Liver (tissue), 9 donors: ENCODE measurements around the gene ABHD5. TPM values are rescaled to one million over a fixed set of nuclear protein-coding genes. Genes with fewer than 3 reads are reported as not detected.
"Not testable (repeated sequence)": the region's sequence is repeated elsewhere in the genome, so short reads cannot be mapped to it uniquely, and the experiment has no call there.

Experiments used
- DNase-seq: peaks from one replicate; pipeline ENCODE4 v3.0.0-alpha.2; 2017; ENCODE audit warnings: low spot score
- H3K27ac ChIP-seq, 2 donors: one replicate each; pipeline ENCODE4 v1.7.0; 2013; ENCODE audit warnings: inconsistent platforms in 2 of 2, low read length in 2 of 2, control low read depth in 1 of 2, low read depth in 1 of 2, mild to moderate bottlenecking in 1 of 2
- H3K27me3 ChIP-seq, 4 donors: one replicate each; pipeline versions ENCODE4 v1.6.1 to v1.7.0; 2013; ENCODE audit warnings: low read length in 3 of 4, inconsistent platforms in 1 of 4, mild to moderate bottlenecking in 1 of 4, moderate library complexity in 1 of 4; ENCODE audit not compliant: control insufficient read depth in 4 of 4, insufficient read depth in 4 of 4
- H3K36me3 ChIP-seq, 4 donors: one replicate each; pipeline versions ENCODE4 v1.6.1 to v1.7.0; 2013; ENCODE audit warnings: low read length in 3 of 4, mild to moderate bottlenecking in 3 of 4, low read depth in 1 of 4, moderate library complexity in 1 of 4; ENCODE audit not compliant: control insufficient read depth in 4 of 4, insufficient read depth in 3 of 4
- H3K4me1 ChIP-seq, 4 donors: one replicate each; pipeline versions ENCODE4 v1.6.1 to v1.7.0; 2013; ENCODE audit warnings: low read length in 3 of 4, mild to moderate bottlenecking in 3 of 4, moderate library complexity in 1 of 4; ENCODE audit not compliant: control insufficient read depth in 4 of 4, insufficient read depth in 4 of 4
- H3K4me3 ChIP-seq, 3 donors: one replicate each; pipeline versions ENCODE4 v1.6.1 to v1.7.0; 2013; ENCODE audit warnings: low read length in 3 of 3, control low read depth in 1 of 3, low read depth in 1 of 3, mild to moderate bottlenecking in 1 of 3
- H3K9ac ChIP-seq, 2 donors: one replicate each; pipeline ENCODE4 v1.7.0; 2013; ENCODE audit warnings: low read length in 2 of 2, mild to moderate bottlenecking in 2 of 2, moderate library complexity in 2 of 2, control low read depth in 1 of 2, low read depth in 1 of 2
- H3K9me3 ChIP-seq, 4 donors: one replicate each; pipeline versions ENCODE4 v1.6.1 to v1.7.0; 2013; ENCODE audit warnings: low read length in 3 of 4; ENCODE audit not compliant: control insufficient read depth in 4 of 4
- EGR1 ChIP-seq, 2 donors: IDR thresholded peaks; 2 replicates each; pipeline ENCODE4 v1.6.1; 2016 to 2018; ENCODE audit warnings: antibody characterized with exemption in 2 of 2, low read depth in 2 of 2
- GABPA ChIP-seq, 2 donors: IDR thresholded peaks in 1 of 2; conservative IDR thresholded peaks in 1 of 2; 2 replicates each; pipeline ENCODE4 v1.6.1; 2016; ENCODE audit warnings: antibody characterized with exemption in 2 of 2, mild to moderate bottlenecking in 1 of 2, moderate library complexity in 1 of 2
- HNF4A ChIP-seq, 2 donors: conservative IDR thresholded peaks; 2 replicates each; pipeline ENCODE4 v1.6.1; 2016; ENCODE audit warnings: antibody characterized with exemption in 2 of 2, mild to moderate bottlenecking in 2 of 2
- HNF4G ChIP-seq: IDR thresholded peaks from 2 replicates; pipeline ENCODE4 v1.6.1; 2016; ENCODE audit warnings: antibody characterized with exemption
- JUND ChIP-seq, 2 donors: IDR thresholded peaks; 2 replicates each; pipeline ENCODE4 v1.6.1; 2016; ENCODE audit warnings: antibody characterized with exemption in 2 of 2
- RXRA ChIP-seq, 2 donors: IDR thresholded peaks; 2 replicates each; pipeline ENCODE4 v1.6.1; 2017 to 2018; ENCODE audit warnings: antibody characterized with exemption in 2 of 2, mild to moderate bottlenecking in 1 of 2
- SP1 ChIP-seq: IDR thresholded peaks from 2 replicates; pipeline ENCODE4 v1.6.1; 2018; ENCODE audit warnings: antibody characterized with exemption, mild to moderate bottlenecking
- TAF1 ChIP-seq: conservative IDR thresholded peaks from 2 replicates; pipeline ENCODE4 v1.6.1; 2016; ENCODE audit warnings: antibody characterized with exemption, mild to moderate bottlenecking
- YY1 ChIP-seq: IDR thresholded peaks from 2 replicates; pipeline ENCODE4 v1.6.1; 2016; ENCODE audit warnings: antibody characterized with exemption, mild to moderate bottlenecking
- WGBS: extraction: QIAGEN DNeasy Blood & Tissue Kit; methylation state at CpG from one replicate; pipeline ENCODE4 v1.1.7; 2013; 5-methylcytosine and 5-hydroxymethylcytosine counted together
- polyA plus RNA-seq, 2 donors: library from polyadenylated mRNA; stranded (reverse) in 1 of 2; unstranded in 1 of 2; fragments of 200-250 nt in 1 of 2; fragments of >200 nt in 1 of 2; fragmentation: Nextera tagmentation in 1 of 2; extraction: Ambion mirVana in 1 of 2; gene quantifications; one replicate each; pipeline versions ENCODE4 v1.2.1 to v1.2.3, GENCODE V29; 2013 to 2015
- total RNA-seq, 2 donors: library from RNA; depleted of rRNA; stranded (reverse); fragments of >200 nt; gene quantifications; one replicate each; pipeline ENCODE4 v1.2.3, GENCODE V29; 2014
- TF ChIP-seq, protein P1 (sequence below): IDR thresholded peaks from 2 replicates; pipeline ENCODE4 v1.6.1; 2016; ENCODE audit warnings: antibody characterized with exemption, mild to moderate bottlenecking
- TF ChIP-seq, protein P2 (sequence below): IDR thresholded peaks from 2 replicates; pipeline ENCODE4 v1.6.1; 2016; ENCODE audit warnings: antibody characterized with exemption
- TF ChIP-seq, protein P3 (sequence below): IDR thresholded peaks from 2 replicates; pipeline ENCODE4 v1.6.1; 2016; ENCODE audit warnings: antibody characterized with exemption
- TF ChIP-seq, protein P4 (sequence below): fragments of 150-350 bp; IDR thresholded peaks from 2 replicates; pipeline ENCODE4 v1.5.1; 2017; ENCODE audit warnings: improper control_type of control experiment, low read depth, low read length; ENCODE audit not compliant: missing input control
- donor health status: healthy.
- donor health status: healthy.
- donor health status: healthy.
- donor health status: healthy.
- donor health status: healthy.

Gene ABHD5
- total and polyA plus RNA-seq, 4 donors, result 9.2 to 25.8 (median 16.1) TPM

DNA sequence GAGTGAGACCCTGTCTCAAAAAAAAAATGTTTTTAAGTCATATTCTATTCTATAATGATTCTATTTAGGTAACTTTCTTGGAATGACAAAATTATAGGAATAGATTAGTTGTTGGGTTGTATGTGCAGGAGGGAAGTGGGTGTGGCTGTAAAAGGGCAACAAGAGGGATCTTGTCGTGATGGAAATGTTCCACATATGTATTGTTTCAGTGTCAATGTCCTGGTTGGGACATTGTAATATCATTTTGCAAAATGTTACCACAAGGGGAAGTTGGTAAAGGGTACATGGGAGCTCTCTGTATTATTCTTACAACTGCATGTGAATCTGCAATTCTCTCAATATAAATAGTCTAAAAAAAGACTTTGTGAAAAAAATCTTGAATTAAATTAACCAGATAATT is 14.3 kb upstream of the ABHD5 start:
- no peak for TF ChIP-seq RXRA (IDR thresholded peaks at IDR 0.05)
- TF ChIP-seq, protein P1, sequence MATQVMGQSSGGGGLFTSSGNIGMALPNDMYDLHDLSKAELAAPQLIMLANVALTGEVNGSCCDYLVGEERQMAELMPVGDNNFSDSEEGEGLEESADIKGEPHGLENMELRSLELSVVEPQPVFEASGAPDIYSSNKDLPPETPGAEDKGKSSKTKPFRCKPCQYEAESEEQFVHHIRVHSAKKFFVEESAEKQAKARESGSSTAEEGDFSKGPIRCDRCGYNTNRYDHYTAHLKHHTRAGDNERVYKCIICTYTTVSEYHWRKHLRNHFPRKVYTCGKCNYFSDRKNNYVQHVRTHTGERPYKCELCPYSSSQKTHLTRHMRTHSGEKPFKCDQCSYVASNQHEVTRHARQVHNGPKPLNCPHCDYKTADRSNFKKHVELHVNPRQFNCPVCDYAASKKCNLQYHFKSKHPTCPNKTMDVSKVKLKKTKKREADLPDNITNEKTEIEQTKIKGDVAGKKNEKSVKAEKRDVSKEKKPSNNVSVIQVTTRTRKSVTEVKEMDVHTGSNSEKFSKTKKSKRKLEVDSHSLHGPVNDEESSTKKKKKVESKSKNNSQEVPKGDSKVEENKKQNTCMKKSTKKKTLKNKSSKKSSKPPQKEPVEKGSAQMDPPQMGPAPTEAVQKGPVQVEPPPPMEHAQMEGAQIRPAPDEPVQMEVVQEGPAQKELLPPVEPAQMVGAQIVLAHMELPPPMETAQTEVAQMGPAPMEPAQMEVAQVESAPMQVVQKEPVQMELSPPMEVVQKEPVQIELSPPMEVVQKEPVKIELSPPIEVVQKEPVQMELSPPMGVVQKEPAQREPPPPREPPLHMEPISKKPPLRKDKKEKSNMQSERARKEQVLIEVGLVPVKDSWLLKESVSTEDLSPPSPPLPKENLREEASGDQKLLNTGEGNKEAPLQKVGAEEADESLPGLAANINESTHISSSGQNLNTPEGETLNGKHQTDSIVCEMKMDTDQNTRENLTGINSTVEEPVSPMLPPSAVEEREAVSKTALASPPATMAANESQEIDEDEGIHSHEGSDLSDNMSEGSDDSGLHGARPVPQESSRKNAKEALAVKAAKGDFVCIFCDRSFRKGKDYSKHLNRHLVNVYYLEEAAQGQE, result no peak
- TF ChIP-seq HNF4A (conservative IDR thresholded peaks at IDR 0.05), result no peak
- TF ChIP-seq YY1, result no peak
- TF ChIP-seq JUND (IDR thresholded peaks at IDR 0.05), result no peak
- TF ChIP-seq, protein P2, sequence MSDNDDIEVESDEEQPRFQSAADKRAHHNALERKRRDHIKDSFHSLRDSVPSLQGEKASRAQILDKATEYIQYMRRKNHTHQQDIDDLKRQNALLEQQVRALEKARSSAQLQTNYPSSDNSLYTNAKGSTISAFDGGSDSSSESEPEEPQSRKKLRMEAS, result no peak
- TF ChIP-seq TAF1, result no peak
- TF ChIP-seq, protein P3, sequence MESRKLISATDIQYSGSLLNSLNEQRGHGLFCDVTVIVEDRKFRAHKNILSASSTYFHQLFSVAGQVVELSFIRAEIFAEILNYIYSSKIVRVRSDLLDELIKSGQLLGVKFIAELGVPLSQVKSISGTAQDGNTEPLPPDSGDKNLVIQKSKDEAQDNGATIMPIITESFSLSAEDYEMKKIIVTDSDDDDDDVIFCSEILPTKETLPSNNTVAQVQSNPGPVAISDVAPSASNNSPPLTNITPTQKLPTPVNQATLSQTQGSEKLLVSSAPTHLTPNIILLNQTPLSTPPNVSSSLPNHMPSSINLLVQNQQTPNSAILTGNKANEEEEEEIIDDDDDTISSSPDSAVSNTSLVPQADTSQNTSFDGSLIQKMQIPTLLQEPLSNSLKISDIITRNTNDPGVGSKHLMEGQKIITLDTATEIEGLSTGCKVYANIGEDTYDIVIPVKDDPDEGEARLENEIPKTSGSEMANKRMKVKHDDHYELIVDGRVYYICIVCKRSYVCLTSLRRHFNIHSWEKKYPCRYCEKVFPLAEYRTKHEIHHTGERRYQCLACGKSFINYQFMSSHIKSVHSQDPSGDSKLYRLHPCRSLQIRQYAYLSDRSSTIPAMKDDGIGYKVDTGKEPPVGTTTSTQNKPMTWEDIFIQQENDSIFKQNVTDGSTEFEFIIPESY, result no peak
- TF ChIP-seq SP1, result no peak
- TF ChIP-seq EGR1 (IDR thresholded peaks at IDR 0.05; ENCODE audit: low read depth in 2 of 2), result no peak
- TF ChIP-seq GABPA (IDR thresholded peaks at IDR 0.05 in 1 of 2, conservative IDR thresholded peaks at IDR 0.05 in 1 of 2), result no peak
- TF ChIP-seq HNF4G, result no peak
- TF ChIP-seq, protein P4, sequence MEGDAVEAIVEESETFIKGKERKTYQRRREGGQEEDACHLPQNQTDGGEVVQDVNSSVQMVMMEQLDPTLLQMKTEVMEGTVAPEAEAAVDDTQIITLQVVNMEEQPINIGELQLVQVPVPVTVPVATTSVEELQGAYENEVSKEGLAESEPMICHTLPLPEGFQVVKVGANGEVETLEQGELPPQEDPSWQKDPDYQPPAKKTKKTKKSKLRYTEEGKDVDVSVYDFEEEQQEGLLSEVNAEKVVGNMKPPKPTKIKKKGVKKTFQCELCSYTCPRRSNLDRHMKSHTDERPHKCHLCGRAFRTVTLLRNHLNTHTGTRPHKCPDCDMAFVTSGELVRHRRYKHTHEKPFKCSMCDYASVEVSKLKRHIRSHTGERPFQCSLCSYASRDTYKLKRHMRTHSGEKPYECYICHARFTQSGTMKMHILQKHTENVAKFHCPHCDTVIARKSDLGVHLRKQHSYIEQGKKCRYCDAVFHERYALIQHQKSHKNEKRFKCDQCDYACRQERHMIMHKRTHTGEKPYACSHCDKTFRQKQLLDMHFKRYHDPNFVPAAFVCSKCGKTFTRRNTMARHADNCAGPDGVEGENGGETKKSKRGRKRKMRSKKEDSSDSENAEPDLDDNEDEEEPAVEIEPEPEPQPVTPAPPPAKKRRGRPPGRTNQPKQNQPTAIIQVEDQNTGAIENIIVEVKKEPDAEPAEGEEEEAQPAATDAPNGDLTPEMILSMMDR, result no peak
- Histone ChIP-seq H3K27ac (no peak overlapping the region), H3K27me3 (no peaks in the 10 kb centered on the region), H3K9me3 (no peaks in the 10 kb centered on the region), H3K4me1 (no peaks in the 10 kb centered on the region), H3K9ac (no peak overlapping the region), H3K36me3 (no peaks in the 10 kb centered on the region), H3K4me3 (no peak overlapping the region)
- no peak for DNase-seq
- WGBS, result 82% methylated on average over 1 of the region's 1 CpG

DNA sequence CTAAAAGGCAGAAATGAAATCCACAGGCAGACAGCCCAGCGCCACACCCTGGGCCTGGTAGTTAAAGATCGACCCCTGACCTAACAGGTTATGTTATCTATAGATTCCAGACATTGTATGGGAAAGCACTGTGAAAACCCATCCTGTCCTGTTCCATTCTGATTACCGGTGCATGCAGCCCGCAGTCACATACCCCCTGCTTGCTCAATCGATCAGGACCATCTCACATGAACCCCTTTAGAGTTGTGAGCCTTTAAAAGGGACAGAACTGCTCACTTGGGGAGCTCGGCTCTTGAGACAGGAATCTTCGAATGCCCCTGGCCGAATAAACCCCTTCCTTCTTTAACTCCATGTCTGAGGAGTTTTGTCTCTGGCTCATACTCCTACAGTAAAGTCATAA is 12.4 kb upstream of the ABHD5 start:
- DNase-seq, result not testable (repeated sequence)

DNA sequence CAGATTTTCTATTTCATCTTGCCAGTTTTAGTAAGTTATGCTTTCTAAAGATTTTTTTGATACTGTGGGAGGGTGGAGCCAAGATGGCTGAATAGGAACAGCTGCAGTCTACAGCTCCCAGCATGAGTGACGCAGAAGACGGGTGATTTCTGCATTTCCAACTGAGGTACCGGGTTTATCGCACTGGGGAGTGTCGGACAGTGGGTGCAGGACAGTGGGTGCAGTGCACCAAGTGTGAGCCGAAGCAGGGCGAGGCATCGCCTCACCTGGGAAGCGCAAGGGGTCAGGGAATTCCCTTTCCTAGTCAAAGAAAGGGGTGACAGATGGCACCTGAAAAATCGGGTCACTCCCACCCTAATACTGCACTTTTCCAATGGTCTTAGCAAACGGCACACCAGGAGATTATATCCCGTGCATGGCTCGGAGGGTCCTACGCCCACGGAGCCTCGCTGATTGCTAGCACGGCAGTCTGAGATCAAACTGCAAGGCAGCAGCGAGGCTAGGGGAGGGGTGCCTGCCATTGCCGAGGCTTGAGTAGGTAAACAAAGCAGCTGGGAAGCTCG is 11.8 kb upstream of the ABHD5 start:
- H3K4me3 ChIP-seq, H3K9ac ChIP-seq, H3K4me1 ChIP-seq, DNase-seq, H3K27ac ChIP-seq, H3K9me3 ChIP-seq, H3K36me3 ChIP-seq, H3K27me3 ChIP-seq: not testable (repeated sequence)
- 97% methylated on average over 20 of the region's 20 CpGs for WGBS

More for the DNA sequence above, 12.4 kb upstream of the ABHD5 start:
- not testable (repeated sequence) for H3K4me1 ChIP-seq, H3K27ac ChIP-seq, H3K4me3 ChIP-seq, H3K36me3 ChIP-seq, H3K9me3 ChIP-seq, H3K9ac ChIP-seq, H3K27me3 ChIP-seq
- 97% methylated on average over 8 of the region's 8 CpGs for WGBS

DNA sequence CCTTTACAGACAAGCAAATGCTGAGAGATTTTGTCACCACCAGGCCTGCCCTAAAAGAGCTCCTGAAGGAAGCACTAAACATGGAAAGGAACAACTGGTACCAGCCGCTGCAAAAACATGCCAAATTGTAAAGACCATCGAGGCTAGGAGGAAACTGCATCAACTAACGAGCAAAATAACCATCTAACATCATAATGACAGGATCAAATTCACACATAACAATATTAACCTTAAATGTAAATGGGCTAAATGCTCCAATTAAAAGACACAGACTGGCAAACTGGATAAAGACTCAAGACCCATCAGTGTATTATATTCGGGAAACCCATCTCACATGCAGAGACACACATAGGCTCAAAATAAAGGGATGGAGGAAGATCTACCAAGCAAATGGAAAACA is 9.9 kb upstream of the ABHD5 start:
- H3K9me3 ChIP-seq, H3K9ac ChIP-seq, H3K4me3 ChIP-seq, H3K36me3 ChIP-seq, H3K27me3 ChIP-seq, DNase-seq, H3K27ac ChIP-seq, H3K4me1 ChIP-seq: not testable (repeated sequence)
- 92% methylated on average over 4 of the region's 4 CpGs for WGBS
